ENCODE data around the gene FGF12. TPM values are rescaled to one million over a fixed set of nuclear protein-coding genes. Genes with fewer than 3 reads are reported as not detected.
"Not testable (repeated sequence)": the region's sequence is repeated elsewhere in the genome, so short reads cannot be mapped to it uniquely, and the experiment has no call there.

Gene FGF12
- 0.36 and 1.6 TPM in 2 replicates for total RNA-seq

- H3K4me3 ChIP-seq (ENCODE audit: low read depth, low read length), result no peak within 1 kb of the TSS
- no peak for TF ChIP-seq CTCF (conservative IDR thresholded peaks at IDR 0.05; ENCODE audit: low read depth, low read length)
- no peak for DNase-seq (ENCODE audit: low read depth)
These were observed at the start of gene FGF12 for GRCh38 chr3:192727032-192727847. Gene FGF12, minus strand, starts transcription at chr3:192727541.

- H3K4me3 ChIP-seq (ENCODE audit: low read depth, low read length); DNase-seq (ENCODE audit: low read depth): not testable (repeated sequence)
These were observed 47.0 kb upstream of the FGF12 start for GRCh38 chr3:192774341-192774740.

- H3K4me3 ChIP-seq (ENCODE audit: low read depth, low read length), result no peak overlapping the region
- TF ChIP-seq CTCF (conservative IDR thresholded peaks at IDR 0.05; ENCODE audit: low read depth, low read length), result peak; percentile 69
- no peak for DNase-seq (ENCODE audit: low read depth)
These were observed 45.0 kb upstream of the FGF12 start for GRCh38 chr3:192772240-192772894.

GRCh38 chr3:192758654-192759053, 31.3 kb upstream of the FGF12 start:
- no peak for DNase-seq (ENCODE audit: low read depth)
- no peak for TF ChIP-seq CTCF (conservative IDR thresholded peaks at IDR 0.05; ENCODE audit: low read depth, low read length)
- H3K4me3 ChIP-seq (ENCODE audit: low read depth, low read length), result no peak overlapping the region

GRCh38 chr3:192751148-192751547, 23.8 kb upstream of the FGF12 start:
- TF ChIP-seq CTCF (conservative IDR thresholded peaks at IDR 0.05; ENCODE audit: low read depth, low read length), result no peak
- H3K4me3 ChIP-seq (ENCODE audit: low read depth, low read length), result no peak overlapping the region
- no peak for DNase-seq (ENCODE audit: low read depth)

- no peak for DNase-seq (ENCODE audit: low read depth)
- no peak overlapping the region for H3K4me3 ChIP-seq (ENCODE audit: low read depth, low read length)
- TF ChIP-seq CTCF (conservative IDR thresholded peaks at IDR 0.05; ENCODE audit: low read depth, low read length), result no peak
These were observed 22.9 kb upstream of the FGF12 start for GRCh38 chr3:192750201-192750600.

GRCh38 chr3:192747746-192748145, 20.4 kb upstream of the FGF12 start:
- no peak for TF ChIP-seq CTCF (conservative IDR thresholded peaks at IDR 0.05; ENCODE audit: low read depth, low read length)
- H3K4me3 ChIP-seq (ENCODE audit: low read depth, low read length), result no peak overlapping the region
- DNase-seq (ENCODE audit: low read depth), result no peak
